WI38 (cell line): Measurements from ENCODE around the gene EXOC4.

Experiments used
- H3K4me3 ChIP-seq: 2 replicates; pipeline ENCODE4 v1.5.1; 2011; ENCODE audit warnings: low read depth, mild to moderate bottlenecking, control low read depth, low read length
- TF ChIP-seq, protein P1 (sequence below): IDR thresholded peaks from 2 replicates; pipeline ENCODE4 v1.5.1; 2012; ENCODE audit warnings: low read depth, mild to moderate bottlenecking, control low read depth, low read length

The EXOC4 gene

DNA sequence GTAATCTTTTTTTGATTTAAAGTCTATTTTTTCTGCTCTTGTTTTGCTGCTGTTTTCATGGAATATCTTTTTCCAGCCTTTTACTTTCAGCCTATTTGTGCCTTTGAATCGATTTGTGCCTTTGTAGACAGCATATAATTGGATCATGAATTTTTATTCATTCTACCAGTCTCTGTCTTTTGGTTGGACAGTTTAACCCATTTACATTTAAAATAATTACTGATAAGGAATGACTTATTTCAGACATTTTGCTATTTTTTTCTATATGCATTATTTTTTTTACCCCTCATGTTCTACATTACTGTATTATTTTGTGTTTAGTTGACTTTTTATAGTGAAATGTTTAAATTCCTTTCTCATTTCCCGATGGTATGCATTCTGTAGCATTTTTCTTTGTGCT is 99.6 kb downstream of the EXOC4 start:
- TF ChIP-seq, protein P1, sequence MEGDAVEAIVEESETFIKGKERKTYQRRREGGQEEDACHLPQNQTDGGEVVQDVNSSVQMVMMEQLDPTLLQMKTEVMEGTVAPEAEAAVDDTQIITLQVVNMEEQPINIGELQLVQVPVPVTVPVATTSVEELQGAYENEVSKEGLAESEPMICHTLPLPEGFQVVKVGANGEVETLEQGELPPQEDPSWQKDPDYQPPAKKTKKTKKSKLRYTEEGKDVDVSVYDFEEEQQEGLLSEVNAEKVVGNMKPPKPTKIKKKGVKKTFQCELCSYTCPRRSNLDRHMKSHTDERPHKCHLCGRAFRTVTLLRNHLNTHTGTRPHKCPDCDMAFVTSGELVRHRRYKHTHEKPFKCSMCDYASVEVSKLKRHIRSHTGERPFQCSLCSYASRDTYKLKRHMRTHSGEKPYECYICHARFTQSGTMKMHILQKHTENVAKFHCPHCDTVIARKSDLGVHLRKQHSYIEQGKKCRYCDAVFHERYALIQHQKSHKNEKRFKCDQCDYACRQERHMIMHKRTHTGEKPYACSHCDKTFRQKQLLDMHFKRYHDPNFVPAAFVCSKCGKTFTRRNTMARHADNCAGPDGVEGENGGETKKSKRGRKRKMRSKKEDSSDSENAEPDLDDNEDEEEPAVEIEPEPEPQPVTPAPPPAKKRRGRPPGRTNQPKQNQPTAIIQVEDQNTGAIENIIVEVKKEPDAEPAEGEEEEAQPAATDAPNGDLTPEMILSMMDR, result no peak

DNA sequence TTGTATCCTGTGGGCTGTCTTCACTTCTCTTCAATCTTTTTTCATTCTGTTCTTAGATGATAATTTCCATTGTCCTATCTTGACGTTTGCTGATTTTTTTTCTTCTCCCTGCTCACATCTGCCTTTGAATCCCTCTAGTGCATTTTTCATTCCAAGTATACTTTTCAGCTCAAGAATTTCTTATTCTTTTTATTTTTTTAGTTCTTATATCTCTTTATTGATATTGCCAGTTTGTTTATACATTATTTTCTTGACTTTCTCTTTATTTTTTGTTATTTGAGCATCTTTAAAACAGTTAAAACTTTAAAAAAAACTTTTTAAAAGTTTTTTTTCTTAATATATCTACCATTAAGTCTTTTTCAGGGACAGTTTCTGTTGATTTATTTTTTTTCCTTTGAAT is 100.9 kb downstream of the EXOC4 start:
- no peak overlapping the region for H3K4me3 ChIP-seq

More for the DNA sequence above, 99.6 kb downstream of the EXOC4 start:
- no peak overlapping the region for H3K4me3 ChIP-seq

GRCh38 chr7:133354546-133355324 is 101.9 kb downstream of the EXOC4 start:
- H3K4me3 ChIP-seq, result no peak overlapping the region
- TF ChIP-seq, protein P1, result no peak

More for the DNA sequence above, 100.9 kb downstream of the EXOC4 start:
- TF ChIP-seq, protein P1, result no peak

DNA sequence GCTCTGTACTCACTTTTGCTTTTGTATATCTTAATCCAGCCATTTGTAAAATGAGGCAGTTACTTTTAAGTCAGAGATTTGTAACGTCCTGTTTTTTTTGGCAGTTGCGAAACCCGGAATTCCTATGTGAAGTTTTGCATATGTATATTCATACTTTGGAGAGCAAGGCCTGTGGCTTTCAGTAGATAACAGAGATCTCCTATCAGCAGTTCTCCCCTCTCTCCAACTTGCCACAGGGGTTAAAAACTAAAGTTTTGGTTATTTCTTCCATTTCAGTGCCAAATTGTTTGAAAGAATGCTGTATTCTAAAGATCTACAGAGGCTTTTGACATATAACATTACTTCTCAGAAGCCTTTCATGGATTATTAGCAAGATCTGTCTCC is 102.4 kb downstream of the EXOC4 start:
- no peak overlapping the region for H3K4me3 ChIP-seq

DNA sequence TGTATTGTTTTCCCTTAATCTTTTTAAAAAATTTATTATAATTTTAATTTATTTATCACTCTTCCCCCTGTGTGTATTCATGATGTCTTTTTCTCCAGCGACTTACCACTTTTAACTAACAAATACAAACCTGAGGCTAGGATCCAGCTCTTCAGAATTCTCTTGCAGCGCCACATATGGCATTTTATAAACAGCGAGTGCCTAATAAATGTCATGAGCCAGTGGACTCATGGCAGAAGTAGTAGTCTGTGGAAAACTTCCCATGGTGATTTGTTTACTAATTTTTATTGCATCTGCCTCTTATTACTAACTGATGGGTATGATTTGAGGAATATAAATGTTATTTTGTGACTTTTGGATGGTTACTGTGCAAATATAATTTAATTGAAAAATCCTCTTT is 102.9 kb downstream of the EXOC4 start:
- H3K4me3 ChIP-seq, result no peak overlapping the region
- TF ChIP-seq, protein P1, result no peak

More for the DNA sequence above, 102.4 kb downstream of the EXOC4 start:
- TF ChIP-seq, protein P1, result no peak

GRCh38 chr7:133358708-133359107 is 105.8 kb downstream of the EXOC4 start:
- TF ChIP-seq, protein P1, result no peak
- H3K4me3 ChIP-seq, result no peak overlapping the region

GRCh38 chr7:133359449-133359848 is 106.6 kb downstream of the EXOC4 start:
- TF ChIP-seq, protein P1, result no peak
- no peak overlapping the region for H3K4me3 ChIP-seq
